Posterior cingulate gyrus (tissue), 11 donors: ENCODE data around the gene PPP6R2.
A peak's percentile ranks its signal among the peaks of the same experiment; 100 is the strongest.

Experiments
- DNase-seq, 10 donors: peaks; one replicate each; pipeline versions ENCODE4 v3.0.0 to v3.0.0-alpha.2; 2020 to 2021; ENCODE audit warnings: mixed read lengths in 3 of 10
- intact Hi-C: fragments of 100-400 bp; cut with DNase I; formaldehyde crosslinking; loops from one replicate; pipeline ENCODE4 v1.15.1; 2023

PPP6R2 gene

DNA sequence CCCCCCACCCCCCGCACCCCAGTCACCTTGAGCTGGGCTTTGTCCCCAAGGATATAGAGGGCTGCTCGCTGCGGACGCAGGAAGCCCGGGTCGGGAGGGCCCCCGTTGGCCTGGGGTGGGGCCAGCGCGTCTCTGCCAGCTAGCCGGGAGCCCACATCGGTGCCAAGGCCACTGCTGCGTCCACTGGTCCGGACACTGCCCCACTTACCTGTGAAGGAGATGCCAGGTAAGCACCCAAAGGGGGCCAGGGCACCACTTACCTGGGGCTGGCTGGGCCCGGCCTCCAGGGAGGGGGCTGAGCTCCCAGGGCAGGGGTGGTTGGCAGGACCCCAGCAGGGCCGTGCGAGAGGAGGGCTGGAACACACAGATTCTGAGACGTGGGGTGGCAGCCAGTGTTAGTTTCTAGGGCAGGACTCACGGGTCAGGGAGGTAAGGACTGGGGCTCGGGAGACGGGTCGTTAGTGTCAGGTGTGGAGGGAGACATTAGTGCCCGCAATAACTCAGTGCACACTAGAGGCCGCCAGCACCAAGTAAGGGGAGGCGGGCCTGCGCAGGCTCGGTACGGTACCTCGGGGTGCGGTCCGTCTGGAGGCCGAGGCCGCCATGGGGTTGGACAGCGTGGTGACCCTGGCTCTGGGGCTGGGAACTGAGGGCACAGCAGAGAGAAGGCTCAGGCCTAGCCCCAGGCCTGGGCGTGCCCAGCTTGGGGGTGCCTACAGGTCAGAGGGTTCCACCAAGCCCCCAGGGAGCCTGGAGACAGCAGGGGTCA lies 113.5 kb downstream of the PPP6R2 start:
- intact Hi-C loops, result no loop called here
- no peak for DNase-seq

GRCh38 chr22:50459016-50459415 lies 115.9 kb downstream of the PPP6R2 start:
- DNase-seq, result no peak
- intact Hi-C loops, result no loop called here

DNA sequence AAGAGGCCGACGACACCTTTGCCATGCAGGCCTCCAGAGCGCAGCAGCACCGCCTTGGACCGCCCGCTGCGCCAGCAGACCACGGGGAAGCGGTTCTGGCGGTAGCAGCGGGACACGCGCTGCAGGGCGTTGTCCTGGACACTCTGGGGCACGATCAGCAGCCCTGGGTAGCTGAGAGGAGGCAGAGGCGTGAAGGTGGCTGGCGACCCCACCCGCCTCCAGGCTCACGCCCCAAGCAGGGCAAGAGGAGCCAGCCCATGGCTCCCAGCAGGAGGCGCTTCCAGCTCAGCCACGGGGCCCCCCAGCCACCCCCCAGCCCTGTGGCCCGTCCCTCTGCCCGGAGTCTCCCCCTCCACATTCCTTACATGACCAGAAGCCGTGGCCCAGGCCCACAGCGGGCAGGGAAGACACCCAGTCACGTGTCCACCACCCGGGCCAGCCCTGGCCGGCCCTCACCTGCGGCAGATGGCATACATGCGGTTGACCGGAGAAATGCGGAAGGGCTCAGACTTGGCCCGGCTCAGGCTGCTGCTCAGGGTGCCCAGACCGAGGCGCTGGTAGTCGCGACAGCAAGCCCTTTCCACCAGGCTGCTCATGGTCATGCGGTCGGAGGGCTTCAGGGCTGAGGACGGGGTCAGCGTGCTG lies 116.5 kb downstream of the PPP6R2 start:
- DNase-seq, result no peak
- intact Hi-C loops, result no loop called here

- intact Hi-C loops, result no loop called here
- no peak for DNase-seq
Observed at GRCh38 chr22:50460938-50461337, 117.8 kb downstream of the PPP6R2 start.

DNA sequence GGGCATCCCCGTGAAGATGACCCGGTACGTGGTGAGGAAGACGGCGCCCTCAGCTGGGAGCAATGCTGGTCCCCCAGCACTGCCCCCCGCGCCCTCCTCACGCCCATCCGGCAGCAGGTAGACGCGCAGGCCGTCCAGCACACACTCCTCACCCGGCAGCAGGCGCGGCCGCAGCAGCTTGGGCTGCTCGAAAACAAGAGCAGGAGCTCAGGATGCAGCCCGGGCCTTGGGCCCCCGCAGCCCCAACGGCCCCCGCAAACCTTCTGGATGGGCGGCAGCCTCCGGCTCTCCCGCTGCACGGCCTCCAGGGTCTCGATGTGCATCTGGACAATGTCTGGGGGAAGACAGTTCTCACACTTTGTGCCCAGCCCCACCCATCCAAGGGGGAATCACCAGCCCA lies 118.4 kb downstream of the PPP6R2 start:
- intact Hi-C loops, result no loop called here
- DNase-seq, result no peak

DNA sequence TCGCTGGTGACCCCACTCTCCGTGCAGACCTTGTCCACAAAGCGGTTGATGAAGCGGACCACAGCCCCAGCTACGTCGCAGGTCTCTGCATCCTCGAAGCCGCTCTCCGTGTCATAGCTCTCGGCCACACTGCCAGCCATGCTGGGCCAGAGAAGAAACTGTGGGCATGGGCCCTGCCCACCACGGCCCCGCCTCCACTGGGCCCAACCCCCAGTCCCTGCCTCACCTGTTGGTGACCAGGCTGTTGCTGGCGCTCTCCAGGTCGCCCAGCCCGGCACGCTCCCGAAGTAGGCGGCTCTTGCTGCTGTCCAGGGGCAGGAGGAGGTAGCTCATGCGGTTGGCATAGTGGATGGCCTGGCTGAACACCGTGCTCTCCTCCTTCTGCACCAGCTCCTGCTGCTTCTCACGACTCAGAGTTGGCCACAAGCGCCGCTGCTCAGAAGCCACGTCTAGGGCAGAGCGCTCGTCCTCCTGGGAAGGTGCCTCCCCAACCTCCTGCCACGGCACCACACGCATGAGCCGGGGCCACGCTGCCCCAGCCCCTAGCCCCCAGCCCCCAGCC lies 118.9 kb downstream of the PPP6R2 start:
- no peak for DNase-seq
- intact Hi-C loops, result no loop called here

DNA sequence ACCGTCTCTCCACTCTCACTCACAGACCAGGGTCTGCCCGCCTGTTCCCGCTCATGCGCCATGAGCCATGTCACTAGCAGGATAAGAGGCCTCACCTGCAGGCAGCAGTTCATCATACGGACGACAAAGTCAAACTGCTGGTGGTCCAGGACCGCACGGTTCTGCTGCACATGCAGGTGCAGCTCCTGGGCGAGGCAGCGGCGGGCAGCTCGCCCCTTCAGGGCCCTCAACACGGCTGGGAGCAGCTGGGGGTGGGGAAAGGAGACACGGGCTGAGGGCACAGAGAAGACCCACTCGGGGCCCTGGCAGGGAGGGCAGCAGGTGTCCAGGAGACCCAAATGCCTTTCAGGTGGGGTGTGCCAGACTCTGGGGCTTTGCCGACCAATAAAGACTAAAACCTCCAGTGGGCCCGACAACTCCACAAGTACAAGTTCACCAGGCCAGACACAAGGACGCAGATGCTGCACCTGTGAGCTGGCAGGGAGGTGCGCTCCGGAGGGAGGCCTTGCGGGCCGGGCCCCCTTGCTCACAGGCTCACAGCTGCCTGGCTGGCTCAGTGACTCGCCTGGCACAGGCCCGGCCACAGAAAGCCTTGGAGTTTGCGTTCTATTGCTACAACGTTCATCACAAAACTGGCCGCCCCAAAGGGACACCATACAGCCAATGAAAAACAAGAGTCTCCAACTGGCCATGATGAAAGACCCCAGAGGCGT lies 120.2 kb downstream of the PPP6R2 start:
- intact Hi-C loops, result no loop called here

GRCh38 chr22:50464451-50464850 lies 121.3 kb downstream of the PPP6R2 start:
- intact Hi-C loops, result no loop called here
- DNase-seq, result no peak

More for the DNA sequence above, 120.2 kb downstream of the PPP6R2 start:
- DNase-seq, result no peak

DNA sequence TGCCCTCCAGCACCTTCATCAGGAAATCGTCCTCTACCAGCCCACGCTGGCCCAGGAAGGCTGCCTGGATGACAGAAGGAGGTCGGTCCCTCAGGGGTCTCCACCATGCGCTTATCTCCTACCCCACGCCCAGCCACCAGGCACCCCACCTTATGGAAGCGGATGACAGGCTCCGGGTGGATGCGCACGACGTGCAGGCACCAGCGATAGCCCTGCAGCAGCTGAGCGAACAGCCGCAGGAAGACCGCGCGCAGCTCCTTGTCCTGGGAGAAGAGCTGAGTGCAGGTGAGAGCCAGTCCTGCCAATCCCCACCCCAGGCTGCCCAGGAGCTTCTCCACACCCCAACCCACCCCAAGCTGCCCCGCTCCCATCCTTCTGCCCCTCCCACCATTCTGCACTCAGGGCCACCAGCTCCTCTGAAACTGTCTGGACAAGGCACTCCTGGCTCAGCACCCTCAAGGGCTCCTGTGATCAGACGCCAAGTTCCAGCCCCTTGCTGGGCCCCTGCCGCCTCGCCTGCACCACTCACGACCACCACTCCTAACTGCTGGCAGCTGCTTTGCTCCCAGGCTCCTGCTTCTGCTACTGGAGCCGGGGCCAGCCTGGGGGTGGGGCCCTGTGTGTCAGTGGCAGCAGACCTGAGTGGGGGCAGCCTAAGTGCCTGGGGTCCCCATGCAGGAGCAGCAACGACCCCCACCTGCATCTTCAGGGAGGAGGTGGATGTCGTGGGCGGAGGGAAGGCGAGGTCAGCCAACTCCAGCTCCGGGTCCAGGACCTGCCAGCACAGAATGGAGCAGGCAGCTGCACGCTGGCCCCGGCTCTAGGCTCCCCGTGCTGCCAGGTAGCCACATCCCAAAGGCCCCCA lies 122.2 kb downstream of the PPP6R2 start:
- intact Hi-C loops, result no loop called here
- no peak for DNase-seq

- intact Hi-C loops, result no loop called here
- no peak for DNase-seq
Observed at GRCh38 chr22:50467341-50467740, 124.2 kb downstream of the PPP6R2 start.

DNA sequence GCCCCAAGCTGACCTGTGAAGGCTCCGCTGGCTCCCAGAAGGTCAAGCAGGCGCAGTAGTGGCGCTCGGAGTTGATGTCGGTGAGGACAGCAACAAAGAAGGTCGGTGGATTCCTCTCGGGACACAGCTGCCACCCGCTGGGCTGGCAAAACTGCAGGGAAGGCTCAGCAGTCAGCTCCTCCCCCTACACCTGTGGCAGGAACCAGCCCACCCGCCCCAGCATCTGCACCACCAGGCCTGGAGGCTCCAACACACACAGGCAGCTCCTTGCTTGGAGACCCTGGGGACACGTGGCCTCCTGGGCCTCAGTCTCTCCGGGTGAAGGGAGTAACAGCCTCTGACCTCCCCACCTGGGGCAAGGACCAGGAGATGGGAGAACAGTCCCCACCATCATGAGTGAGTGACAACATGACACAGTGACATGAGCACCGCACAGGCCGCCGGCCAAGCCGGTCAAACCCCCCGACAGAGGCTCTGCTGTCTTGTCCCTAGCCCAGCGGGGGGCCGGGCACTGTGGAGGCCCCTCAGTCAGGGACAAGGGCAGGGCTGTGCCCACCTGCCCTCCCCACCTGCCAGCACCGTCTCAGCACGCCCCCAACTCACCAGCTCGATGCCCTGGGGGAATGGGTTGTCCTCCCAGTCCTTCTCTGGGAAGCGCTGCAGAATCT lies 124.8 kb downstream of the PPP6R2 start:
- DNase-seq, result no peak
- intact Hi-C loops, result no loop called here

DNA sequence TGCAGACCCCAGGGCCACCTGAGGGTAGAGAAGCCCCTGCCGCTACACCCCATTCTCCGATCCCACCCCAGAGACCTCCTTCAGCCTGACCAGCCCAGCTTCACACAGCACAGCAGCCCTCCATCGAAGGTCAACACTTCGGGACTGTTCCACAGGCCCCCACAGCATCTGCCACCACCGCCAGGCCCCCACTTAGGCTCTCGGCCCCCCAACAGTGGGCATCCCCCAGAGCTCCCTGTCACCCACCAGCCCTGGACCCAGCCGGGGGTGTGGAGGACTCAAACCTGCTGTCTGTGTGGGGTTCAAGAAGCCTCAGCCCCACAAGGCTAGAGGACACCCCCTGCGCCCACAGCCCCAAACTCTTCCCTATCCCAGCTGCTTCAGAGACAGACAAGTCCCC lies 125.5 kb downstream of the PPP6R2 start:
- DNase-seq, result no peak
- intact Hi-C loops, result no loop called here

GRCh38 chr22:50469377-50470305 lies 126.5 kb downstream of the PPP6R2 start:
- DNase-seq, result no peak
- intact Hi-C loops, result no loop called here

DNA sequence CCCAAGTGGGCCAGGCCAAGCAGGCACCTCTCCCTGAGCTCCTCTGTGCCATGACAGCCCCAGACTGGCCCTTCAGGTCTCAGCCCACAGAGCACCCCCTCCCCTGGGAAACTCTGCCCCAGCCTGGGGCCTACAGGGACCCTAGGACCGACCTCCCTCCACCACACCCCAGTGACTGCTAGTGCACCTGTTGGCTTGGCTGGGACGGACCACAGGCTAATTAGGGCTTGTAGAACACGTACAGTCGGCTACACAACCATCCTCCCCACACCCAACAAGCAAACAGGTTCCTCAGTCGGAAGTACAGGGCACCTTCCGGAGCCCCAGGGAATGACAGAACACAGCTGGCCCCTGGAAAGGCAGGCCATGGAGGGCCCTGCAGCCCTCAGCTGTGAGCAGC lies 127.4 kb downstream of the PPP6R2 start:
- intact Hi-C loops, result no loop called here
- no peak for DNase-seq

- peak; percentile 45 to 96 (median 78) for DNase-seq
- intact Hi-C loops, result no loop called here
Observed at GRCh38 chr22:50471197-50471847, 128.2 kb downstream of the PPP6R2 start.

DNA sequence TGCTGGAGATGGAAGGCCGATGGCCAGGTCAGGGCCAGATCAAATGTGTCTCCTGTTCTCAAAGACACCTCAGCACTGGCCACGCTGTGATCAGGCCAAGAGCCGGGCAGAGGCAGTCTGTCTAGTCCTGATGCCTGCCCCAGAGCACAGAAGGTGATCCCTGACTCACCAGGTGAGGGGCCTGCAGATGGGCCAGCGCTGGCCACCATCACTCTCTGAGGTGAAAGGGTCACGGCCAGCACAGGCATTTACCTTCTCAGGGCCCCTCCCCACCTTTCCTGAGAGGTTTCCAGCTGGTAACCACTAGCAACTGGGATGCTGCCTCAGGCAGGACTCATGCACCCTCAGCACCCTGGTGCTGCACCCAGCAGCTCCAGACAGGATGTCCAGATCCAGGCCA lies 128.8 kb downstream of the PPP6R2 start:
- intact Hi-C loops, result no loop called here

GRCh38 chr22:50473088-50473487 lies 130.0 kb downstream of the PPP6R2 start:
- intact Hi-C loops, result no loop called here
- DNase-seq, result no peak

More for the DNA sequence above, 128.8 kb downstream of the PPP6R2 start:
- DNase-seq, result no peak
